Tibial nerve (tissue), 4 donors: Measurements from ENCODE around the gene ATP2C2. TPM values are rescaled to one million over a fixed set of nuclear protein-coding genes. Genes with fewer than 3 reads are reported as not detected.

Experiments used
- DNase-seq, 2 donors: peaks; one replicate each; pipeline ENCODE4 v3.0.0-alpha.2; 2019; ENCODE audit warnings: low spot score in 2 of 2
- H3K27ac ChIP-seq, 4 donors: fragments of 200-600 bp; sonication (generic) in 3 of 4; one replicate each; pipeline ENCODE4 v1.5.1; 2017 to 2019; ENCODE audit warnings: mild to moderate bottlenecking in 1 of 4
- H3K27me3 ChIP-seq, 2 donors: fragments of 200-600 bp; sonication (generic) in 1 of 2; one replicate each; pipeline versions ENCODE4 v1.5.1 to v1.6.0; 2017 to 2019
- H3K36me3 ChIP-seq, 3 donors: fragments of 200-600 bp; sonication (generic); one replicate each; pipeline ENCODE4 v1.5.1; 2018 to 2019
- H3K4me1 ChIP-seq, 4 donors: fragments of 200-600 bp; sonication (generic) in 3 of 4; one replicate each; pipeline ENCODE4 v1.5.1; 2017 to 2019
- H3K4me3 ChIP-seq, 4 donors: fragments of 200-600 bp; sonication (generic) in 3 of 4; one replicate each; pipeline ENCODE4 v1.5.1; 2017 to 2019; ENCODE audit warnings: mild to moderate bottlenecking in 1 of 4, moderate library complexity in 1 of 4
- H3K9me3 ChIP-seq, 4 donors: fragments of 200-600 bp; sonication (generic) in 3 of 4; one replicate each; pipeline ENCODE4 v1.5.1; 2017 to 2019
- CTCF ChIP-seq, 5 experiments: fragments of 200-600 bp in 3 of 5; fragments of 450-650 bp in 2 of 5; sonication (generic) in 3 of 5; IDR thresholded peaks; one replicate each; pipeline ENCODE4 v1.5.1; 2016 to 2019; ENCODE audit warnings: antibody characterized with exemption in 5 of 5, mild to moderate bottlenecking in 3 of 5, moderate library complexity in 2 of 5
- EP300 ChIP-seq, 2 donors: sonication (generic); formaldehyde crosslinking; IDR thresholded peaks; one replicate each; pipeline ENCODE4 v1.6.1; 2017; ENCODE audit warnings: antibody characterized with exemption in 2 of 2, mild to moderate bottlenecking in 1 of 2
- POLR2A ChIP-seq, 2 donors: fragments of 450-650 bp; IDR thresholded peaks; one replicate each; pipeline ENCODE4 v1.6.1; 2017; ENCODE audit warnings: antibody characterized with exemption in 2 of 2, mild to moderate bottlenecking in 2 of 2, moderate library complexity in 2 of 2
- WGBS, 2 donors: methylation state at CpG; one replicate each; pipeline ENCODE4 v1.1.5; 2018; 5-methylcytosine and 5-hydroxymethylcytosine counted together
- total RNA-seq, 4 donors: library from RNA; depleted of rRNA; stranded (reverse); fragments of >200 nt; gene quantifications; one replicate each; pipeline ENCODE4 v1.1.0, GENCODE V29; 2016

The ATP2C2 gene
- total RNA-seq, 4 donors from 2014 or later, result not detected

GRCh38 chr16:84482001-84482891 lies 113.9 kb downstream of the ATP2C2 start:
- DNase-seq, result no peak
- Histone ChIP-seq H3K4me1 (peaks cover 0 to 16% (median 0%) of the 10 kb centered on the region in 4 donors), H3K27ac (peak overlapping the region in 1 of 4 donors; percentile 29), H3K27me3 (no peaks in the 10 kb centered on the region), H3K9me3 (no peaks in the 10 kb centered on the region), H3K36me3 (peaks cover 0 to 91% (median 0%) of the 10 kb centered on the region in 3 donors), H3K4me3 (no peak overlapping the region)
- WGBS, 2 donors, result 74 to 87% methylated on average over 26 to 32 of the region's 33 CpGs
- TF ChIP-seq CTCF (IDR thresholded peaks at IDR 0.05), result no peak
- no peak for TF ChIP-seq POLR2A (IDR thresholded peaks at IDR 0.05)
- TF ChIP-seq EP300 (IDR thresholded peaks at IDR 0.05), result no peak

- Histone ChIP-seq H3K27me3 (no peaks in the 10 kb centered on the region), H3K36me3 (peaks cover 0 to 89% (median 0%) of the 10 kb centered on the region in 3 donors), H3K4me1 (peaks cover 0 to 16% (median 0%) of the 10 kb centered on the region in 4 donors), H3K4me3 (no peak overlapping the region), H3K9me3 (no peaks in the 10 kb centered on the region), H3K27ac (no peak overlapping the region)
- TF ChIP-seq EP300 (IDR thresholded peaks at IDR 0.05) (no peak), POLR2A (IDR thresholded peaks at IDR 0.05) (no peak), CTCF (IDR thresholded peaks at IDR 0.05) (no peak)
- WGBS, 2 donors, result 88 to 93% methylated on average over 17 to 25 of the region's 25 CpGs
- DNase-seq, result no peak
These were observed 114.9 kb downstream of the ATP2C2 start for GRCh38 chr16:84482951-84483881.

GRCh38 chr16:84483882-84484565 lies 115.7 kb downstream of the ATP2C2 start:
- Histone ChIP-seq H3K4me3 (no peak overlapping the region), H3K36me3 (peaks cover 0 to 90% (median 2%) of the 10 kb centered on the region in 3 donors), H3K27me3 (no peaks in the 10 kb centered on the region), H3K27ac (no peak overlapping the region), H3K4me1 (peaks cover 0 to 16% (median 0%) of the 10 kb centered on the region in 4 donors), H3K9me3 (no peaks in the 10 kb centered on the region)
- 88 to 90% methylated on average over 19 of the region's 19 CpGs for WGBS, 2 donors
- TF ChIP-seq POLR2A (IDR thresholded peaks at IDR 0.05) (no peak), EP300 (IDR thresholded peaks at IDR 0.05) (no peak), CTCF (IDR thresholded peaks at IDR 0.05) (no peak)
- no peak for DNase-seq

- Histone ChIP-seq H3K4me1 (peaks cover 0 to 16% (median 0%) of the 10 kb centered on the region in 4 donors), H3K27me3 (no peaks in the 10 kb centered on the region), H3K9me3 (no peaks in the 10 kb centered on the region), H3K36me3 (peaks cover 0 to 90% (median 9%) of the 10 kb centered on the region in 3 donors), H3K4me3 (no peak overlapping the region), H3K27ac (no peak overlapping the region)
- DNase-seq, result peak; percentile 48 to 80
- no peak for TF ChIP-seq POLR2A (IDR thresholded peaks at IDR 0.05)
- peak; percentile 58 to 89 (median 70) for TF ChIP-seq CTCF (IDR thresholded peaks at IDR 0.05)
- WGBS, 2 donors, result 51 to 54% methylated on average over 15 of the region's 15 CpGs
These were observed 116.4 kb downstream of the ATP2C2 start for GRCh38 chr16:84484579-84485254.
